Small intestine (tissue), 7 donors: ENCODE results near the gene PRKCE. TPM values are rescaled to one million over a fixed set of nuclear protein-coding genes. Genes with fewer than 3 reads are reported as not detected.
A peak's percentile ranks its signal among the peaks of the same experiment; 100 is the strongest.

Source experiments
- DNase-seq, 2 donors: peaks; one replicate each; pipeline versions ENCODE4 v3.0.0 to v3.0.0-alpha.2; 2013
- FAIRE-seq: peaks from 2 replicates; lab custom pipeline; 2012; peaks lifted over from hg19 to GRCh38; lab: Jason Lieb, UNC
- H3K27ac ChIP-seq, 3 donors: one replicate each; pipeline ENCODE4 v1.5.1; 2013; ENCODE audit warnings: low read length in 2 of 3, mild to moderate bottlenecking in 2 of 3, control low read depth in 1 of 3, inconsistent platforms in 1 of 3, low read depth in 1 of 3, moderate library complexity in 1 of 3
- H3K27me3 ChIP-seq, 3 donors: one replicate each; pipeline ENCODE4 v1.6.1; 2013; ENCODE audit warnings: low read length in 3 of 3, inconsistent platforms in 1 of 3; ENCODE audit not compliant: control insufficient read depth in 3 of 3, insufficient read depth in 3 of 3
- H3K36me3 ChIP-seq, 3 donors: one replicate each; pipeline ENCODE4 v1.6.1; 2013; ENCODE audit warnings: low read length in 3 of 3, inconsistent platforms in 1 of 3, low read depth in 1 of 3, mild to moderate bottlenecking in 1 of 3, moderate library complexity in 1 of 3; ENCODE audit not compliant: control insufficient read depth in 3 of 3, insufficient read depth in 2 of 3
- H3K4me1 ChIP-seq, 3 donors: one replicate each; pipeline ENCODE4 v1.6.1; 2013; ENCODE audit warnings: low read length in 2 of 3, inconsistent platforms in 1 of 3, low read depth in 1 of 3, mild to moderate bottlenecking in 1 of 3, moderate library complexity in 1 of 3; ENCODE audit not compliant: control insufficient read depth in 3 of 3, insufficient read depth in 2 of 3
- H3K4me3 ChIP-seq, 3 donors: one replicate each; pipeline ENCODE4 v1.5.1; 2013; ENCODE audit warnings: low read length in 3 of 3, control low read depth in 1 of 3, inconsistent platforms in 1 of 3, low read depth in 1 of 3, mild to moderate bottlenecking in 1 of 3, moderate library complexity in 1 of 3
- H3K9me3 ChIP-seq, 2 donors: one replicate each; pipeline ENCODE4 v1.6.1; 2013; ENCODE audit warnings: low read depth in 1 of 2, low read length in 1 of 2; ENCODE audit not compliant: control insufficient read depth in 2 of 2, insufficient read depth in 1 of 2
- WGBS, 3 donors: extraction: QIAGEN DNeasy Blood & Tissue Kit; methylation state at CpG; one replicate each; pipeline ENCODE4 v1.1.7; 2013; 5-methylcytosine and 5-hydroxymethylcytosine counted together
- polyA plus RNA-seq, 4 donors: library from polyadenylated mRNA; stranded (reverse) in 3 of 4; unstranded in 1 of 4; fragments of 200-250 nt in 3 of 4; fragments of 120-200 nt in 1 of 4; gene quantifications; one replicate each; pipeline versions ENCODE4 v1.2.1 to v1.2.3, GENCODE V29; 2013
- donor health status: healthy with polysubstance abuse.
- donor health status: control.
- donor health status: control.
- donor health status: Bipolar disorder and iron deficiency.
- donor health status: healthy.

Gene PRKCE
- polyA plus RNA-seq, 4 donors, result 2.2 to 7.1 (median 5.4) TPM

DNA sequence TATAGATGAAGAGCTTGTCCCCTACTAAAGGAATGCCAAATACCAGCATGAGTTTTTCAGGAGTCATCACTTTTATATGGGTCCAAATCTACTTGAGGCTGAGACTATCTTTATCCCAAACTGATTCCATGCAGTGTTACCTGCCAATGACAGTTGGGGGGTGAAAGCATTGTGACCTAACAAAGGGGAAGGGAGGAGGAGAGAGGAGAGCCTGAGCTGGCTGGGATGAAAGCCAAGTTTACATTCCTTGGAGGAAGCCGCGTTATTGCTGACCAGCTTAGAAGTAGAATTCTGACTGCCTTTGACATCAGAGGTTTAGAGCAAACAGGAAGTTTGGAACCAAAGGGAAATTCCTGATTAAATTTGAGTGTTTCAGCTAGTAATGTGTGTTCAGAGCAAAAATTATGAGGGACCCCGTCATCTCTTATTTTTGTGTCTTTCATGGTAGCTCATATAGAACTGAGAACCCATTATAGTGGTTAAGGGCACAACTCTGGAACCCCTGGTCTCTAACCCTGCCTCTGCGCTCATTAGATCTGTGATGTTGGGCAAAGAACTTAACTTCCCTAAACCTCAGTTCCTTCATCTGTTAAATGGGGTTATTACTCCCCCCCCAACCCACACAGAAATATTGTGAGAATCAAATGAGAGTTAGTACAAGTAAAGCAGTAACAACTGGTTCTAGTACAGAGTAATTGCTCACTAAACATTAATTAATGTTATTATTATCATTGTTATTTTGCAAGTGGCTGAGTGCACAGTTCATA is 446.4 kb downstream of the PRKCE start:
- peaks cover 0 to 5% (median 0%) of the 10 kb centered on the region in 3 donors for H3K4me1 ChIP-seq
- FAIRE-seq, result no peak
- DNase-seq, result peak; percentile 33 to 68
- H3K9me3 ChIP-seq, result peaks cover 0 to 8% of the 10 kb centered on the region in 2 donors
- H3K27me3 ChIP-seq, result no peaks in the 10 kb centered on the region
- H3K4me3 ChIP-seq, result no peak overlapping the region
- H3K36me3 ChIP-seq, result peaks cover 0 to 4% (median 2%) of the 10 kb centered on the region in 3 donors
- H3K27ac ChIP-seq, result peak overlapping the region in 2 of 3 donors; percentile 72 to 87
- 36 to 54% (median 39%) methylated on average over 4 of the region's 4 CpGs for WGBS, 3 donors

GRCh38 chr2:46098621-46099062 is 447.2 kb downstream of the PRKCE start:
- peak overlapping the region in 2 of 3 donors; percentile 72 to 76 for H3K27ac ChIP-seq
- peaks cover 0 to 13% of the 10 kb centered on the region in 2 donors for H3K9me3 ChIP-seq
- DNase-seq, result no peak

GRCh38 chr2:46101557-46102220 is 450.2 kb downstream of the PRKCE start:
- DNase-seq (no peak), FAIRE-seq (no peak)
- 74 to 95% (median 87%) methylated on average over 9 of the region's 9 CpGs for WGBS, 3 donors

More at GRCh38 chr2:46098621-46099062, 447.2 kb downstream of the PRKCE start:
- 47 to 83% (median 71%) methylated on average over 1 of the region's 1 CpG for WGBS, 3 donors
- no peaks in the 10 kb centered on the region for H3K27me3 ChIP-seq
- H3K4me3 ChIP-seq, result no peak overlapping the region
- peaks cover 0 to 4% (median 2%) of the 10 kb centered on the region in 3 donors for H3K36me3 ChIP-seq
- H3K4me1 ChIP-seq, result peaks cover 0 to 5% (median 0%) of the 10 kb centered on the region in 3 donors
- FAIRE-seq, result no peak

DNA sequence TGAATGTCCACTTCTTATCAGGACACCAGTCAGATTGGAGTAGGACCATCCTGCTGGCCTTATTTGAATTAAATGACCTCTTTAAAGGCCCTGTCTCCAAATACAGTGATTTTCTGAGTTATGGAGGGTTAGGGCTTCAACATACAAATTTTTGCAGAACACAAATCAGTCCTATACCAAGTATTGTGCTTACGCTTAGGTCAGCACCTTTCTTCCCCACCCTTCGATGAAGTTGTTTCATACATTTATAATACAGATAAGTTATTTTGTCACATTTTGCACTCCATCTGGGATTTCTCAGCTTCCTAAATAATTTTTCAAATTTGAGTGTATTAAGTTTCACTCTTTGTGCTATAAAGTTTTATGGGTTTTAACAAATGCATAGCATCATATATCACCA is 455.2 kb downstream of the PRKCE start:
- Histone ChIP-seq H3K36me3 (peaks cover 0 to 1% (median 0%) of the 10 kb centered on the region in 3 donors), H3K4me3 (no peak overlapping the region), H3K27ac (no peak overlapping the region), H3K27me3 (no peaks in the 10 kb centered on the region), H3K9me3 (peaks cover 0 to 5% of the 10 kb centered on the region in 2 donors), H3K4me1 (no peaks in the 10 kb centered on the region)
- FAIRE-seq (no peak), DNase-seq (no peak)
- WGBS, 3 donors, result 97 to 98% (median 98%) methylated on average over 2 of the region's 2 CpGs

More at GRCh38 chr2:46101557-46102220, 450.2 kb downstream of the PRKCE start:
- peaks cover 0 to 5% of the 10 kb centered on the region in 2 donors for H3K9me3 ChIP-seq
- H3K4me1 ChIP-seq, result peaks cover 0 to 5% (median 0%) of the 10 kb centered on the region in 3 donors
- peaks cover 0 to 2% (median 0%) of the 10 kb centered on the region in 3 donors for H3K36me3 ChIP-seq
- no peak overlapping the region for H3K27ac ChIP-seq
- H3K27me3 ChIP-seq, result no peaks in the 10 kb centered on the region
- H3K4me3 ChIP-seq, result no peak overlapping the region

GRCh38 chr2:46114996-46115395 is 463.5 kb downstream of the PRKCE start:
- Histone ChIP-seq H3K9me3 (no peaks in the 10 kb centered on the region), H3K27me3 (no peaks in the 10 kb centered on the region), H3K27ac (no peak overlapping the region), H3K36me3 (peaks cover 0 to 5% (median 0%) of the 10 kb centered on the region in 3 donors), H3K4me1 (no peaks in the 10 kb centered on the region), H3K4me3 (no peak overlapping the region)
- 92 to 100% (median 94%) methylated on average over 2 of the region's 2 CpGs for WGBS, 3 donors
- DNase-seq, result no peak
- FAIRE-seq, result no peak

GRCh38 chr2:46116150-46116549 is 464.7 kb downstream of the PRKCE start:
- Histone ChIP-seq H3K36me3 (peaks cover 0 to 5% (median 0%) of the 10 kb centered on the region in 3 donors), H3K27ac (no peak overlapping the region), H3K9me3 (no peaks in the 10 kb centered on the region), H3K4me1 (peaks cover 1 to 10% (median 5%) of the 10 kb centered on the region in 3 donors), H3K27me3 (no peaks in the 10 kb centered on the region), H3K4me3 (no peak overlapping the region)
- WGBS, 3 donors, result 76 to 89% (median 82%) methylated on average over 2 of the region's 2 CpGs
- FAIRE-seq (no peak), DNase-seq (no peak)

GRCh38 chr2:46116553-46116991 is 465.1 kb downstream of the PRKCE start:
- FAIRE-seq (no peak), DNase-seq (no peak)
- Histone ChIP-seq H3K27ac (peak overlapping the region in 1 of 3 donors; percentile 8), H3K4me1 (peaks cover 3 to 14% (median 9%) of the 10 kb centered on the region in 3 donors), H3K27me3 (no peaks in the 10 kb centered on the region), H3K36me3 (peaks cover 0 to 5% (median 0%) of the 10 kb centered on the region in 3 donors), H3K4me3 (no peak overlapping the region), H3K9me3 (no peaks in the 10 kb centered on the region)
- 72 to 93% (median 84%) methylated on average over 5 of the region's 5 CpGs for WGBS, 3 donors

GRCh38 chr2:46117379-46117778 is 465.9 kb downstream of the PRKCE start:
- H3K36me3 ChIP-seq, result peaks cover 0 to 5% (median 0%) of the 10 kb centered on the region in 3 donors
- DNase-seq (no peak), FAIRE-seq (no peak)
- peaks cover 3 to 21% (median 10%) of the 10 kb centered on the region in 3 donors for H3K4me1 ChIP-seq
- no peaks in the 10 kb centered on the region for H3K9me3 ChIP-seq
- H3K27ac ChIP-seq, result no peak overlapping the region
- no peak overlapping the region for H3K4me3 ChIP-seq
- 89 to 92% (median 90%) methylated on average over 2 of the region's 2 CpGs for WGBS, 3 donors
- no peaks in the 10 kb centered on the region for H3K27me3 ChIP-seq
